ENCODE measurements around the gene ABCD1. TPM values are rescaled to one million over a fixed set of nuclear protein-coding genes. Genes with fewer than 3 reads are reported as not detected.
A peak's percentile ranks its signal among the peaks of the same experiment; 100 is the strongest.
"Not testable (repeated sequence)": the region's sequence is repeated elsewhere in the genome, so short reads cannot be mapped to it uniquely, and the experiment has no call there.

The ABCD1 gene
- total and polyA plus RNA-seq, 9 of the 15 experiments (the other 6 are each of a cell fraction or from before 2014, with no cell fraction given), result 0.07 to 6.9 (median 2.2) TPM

- 75% methylated on average over 7 of the region's 8 CpGs for WGBS (ENCODE audit: insufficient coverage, low coverage, missing lambda C conversion rate)
- H4K20me1 ChIP-seq (replicated peaks; ENCODE audit: control insufficient read depth, insufficient read depth, low read length); H3K4me3 ChIP-seq; BruUV-seq (replicated peaks); intact Hi-C loops (cut with micrococcal nuclease); in situ Hi-C loops (cut with MboI); H3K9ac ChIP-seq (ENCODE audit: insufficient read depth in 1 of 2, low read depth in 2 of 2, low read length in 2 of 2); H3K27me3 ChIP-seq (ENCODE audit: control insufficient read depth in 2 of 2, insufficient read depth in 2 of 2, low read length in 2 of 2); H3K9me1 ChIP-seq (ENCODE audit: control insufficient read depth, insufficient read depth, low read length); FAIRE-seq; H2AFZ ChIP-seq (ENCODE audit: low read depth, low read length); ATAC-seq; H3K9me3 ChIP-seq (replicated peaks; ENCODE audit: control insufficient read depth, insufficient read depth, low read depth, low read length); H3K4me2 ChIP-seq (ENCODE audit: insufficient read depth, low read length); CTCF ChIA-PET (ENCODE audit: low intra/inter-chr PET ratio); H3K79me2 ChIP-seq (ENCODE audit: control insufficient read depth, insufficient read depth, low read length); DNase-seq (ENCODE audit: extremely low read depth in 1 of 4, low spot score in 3 of 4); H3K36me3 ChIP-seq (ENCODE audit: control insufficient read depth, insufficient read depth, low read length); H3K27ac ChIP-seq (ENCODE audit: extremely low read depth, low read depth, low read length): not testable (repeated sequence)
- peaks cover 13 to 29% of the 10 kb centered on the region in 2 experiments; a peak in 4 of 5 replicates for H3K4me1 ChIP-seq (replicated peaks in 1 of 2; ENCODE audit: control insufficient read depth in 2 of 2, insufficient read depth in 2 of 2, low read length in 2 of 2)
- TF ChIP-seq ZBTB33 (CRISPR knock-in tag; IDR thresholded peaks at IDR 0.05), result peak; percentile 97
- 0 out of 4 replicates have a peak, but pooled peaks of 1 of the 2 experiments have one; percentile 24 for TF ChIP-seq TRIM24 (IDR thresholded peaks at IDR 0.05)
- TF ChIP-seq CBX5 (IDR thresholded peaks at IDR 0.05; ENCODE audit: borderline replicate concordance, low read depth), result 0 out of 2 replicates have a peak, but pooled peaks have one; percentile 61
- TF ChIP-seq CBX3 (IDR thresholded peaks at IDR 0.05; ENCODE audit: borderline replicate concordance in 1 of 2, low read length in 2 of 2), result 0 out of 3 replicates have a peak, but pooled peaks of 1 of the 2 experiments have one; percentile 23
- POLR2A ChIA-PET, result interaction anchor here (0.9 kb wide), 1 partner anchor 204 kb away, joined by 4 read pairs; no protein-coding TSS in a partner anchor
Observed at GRCh38 chrX:153683486-153683885, 41.2 kb upstream of the ABCD1 start.
